ENCODE measurements around the gene MACROH2A2. TPM values are rescaled to one million over a fixed set of nuclear protein-coding genes. Genes with fewer than 3 reads are reported as not detected.

Gene MACROH2A2
- total RNA-seq, 2 donors from 2014 or later: 177 to 187 TPM

DNA sequence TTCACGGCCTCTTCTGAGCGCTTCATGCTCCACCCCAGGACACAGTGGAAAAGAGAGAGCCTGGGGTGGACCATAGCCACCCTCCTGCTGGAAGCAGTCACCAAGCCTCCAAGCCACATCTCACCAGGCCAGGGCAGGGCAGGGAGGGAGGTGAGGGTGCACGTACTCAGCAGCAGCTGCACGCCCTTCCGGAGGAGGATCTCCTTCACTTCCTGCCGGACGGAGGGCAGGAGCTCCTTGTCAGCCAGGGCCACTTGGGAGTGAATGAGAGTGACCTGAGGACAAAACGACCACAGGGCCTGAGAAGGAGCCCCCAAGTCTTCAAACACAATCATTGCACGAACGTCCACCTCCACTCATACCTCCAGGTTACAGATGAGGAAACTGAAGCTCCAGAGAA, 65.0 kb downstream of the MACROH2A2 start:
- no peak overlapping the region for H3K27ac Mint-ChIP-seq
- no peak overlapping the region for H3K9ac ChIP-seq (ENCODE audit: extremely low read depth, low read length, poor library complexity, severe bottlenecking)
- 84 to 95% methylated on average over 3 to 10 of the region's 10 CpGs for WGBS, 2 experiments (ENCODE audit: insufficient coverage in 1 of 2, insufficient read length in 1 of 2)

DNA sequence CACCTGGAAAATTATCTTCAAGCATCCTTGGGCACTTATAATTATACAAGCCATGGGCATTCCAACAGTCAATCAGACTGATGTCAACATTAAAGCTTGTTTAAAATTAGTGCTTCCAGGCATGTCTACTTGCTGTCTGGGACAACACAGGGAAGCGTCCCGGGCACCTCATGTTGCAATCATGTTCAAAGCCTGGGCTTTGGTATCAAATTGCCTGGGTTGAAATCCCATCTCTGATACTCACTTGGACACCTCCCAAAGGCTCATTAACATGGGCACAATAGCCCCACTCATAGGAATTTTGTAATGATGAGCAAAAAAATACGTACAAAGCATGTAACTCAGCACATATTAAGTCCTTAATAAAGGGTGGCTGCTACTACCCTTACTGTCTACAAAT, 65.5 kb downstream of the MACROH2A2 start:
- Histone ChIP-seq H3K36me3 (ENCODE audit: control insufficient read depth, insufficient read depth, low read length) (no peaks in the 10 kb centered on the region), H3K4me3 (ENCODE audit: low read length) (no peak overlapping the region), H3K9ac (ENCODE audit: extremely low read depth, low read length, poor library complexity, severe bottlenecking) (no peak overlapping the region), H3K9me3 (ENCODE audit: control insufficient read depth, low read length) (no peaks in the 10 kb centered on the region), H3K27me3 (ENCODE audit: control insufficient read depth, insufficient read depth, low read length, poor library complexity, severe bottlenecking) (no peaks in the 10 kb centered on the region), H3K4me1 (ENCODE audit: control insufficient read depth, insufficient read depth, low read length) (no peaks in the 10 kb centered on the region), H3K27ac (ENCODE audit: low read depth, low read length) (no peak overlapping the region)
- no peaks in the 10 kb centered on the region for H3K9me3 Mint-ChIP-seq
- peaks cover 6% of the 10 kb centered on the region for H3K4me1 Mint-ChIP-seq
- WGBS, 2 experiments (ENCODE audit: insufficient coverage in 1 of 2, insufficient read length in 1 of 2): 93% methylated on average over 3 of the region's 3 CpGs; no CpG with 5 or more reads in 1 of the 2 experiments
- no peak for DNase-seq
- peaks cover 20% of the 10 kb centered on the region for H3K36me3 Mint-ChIP-seq (ENCODE audit: low read depth)
- H3K27ac Mint-ChIP-seq: no peak overlapping the region
- TF ChIP-seq, protein P1, sequence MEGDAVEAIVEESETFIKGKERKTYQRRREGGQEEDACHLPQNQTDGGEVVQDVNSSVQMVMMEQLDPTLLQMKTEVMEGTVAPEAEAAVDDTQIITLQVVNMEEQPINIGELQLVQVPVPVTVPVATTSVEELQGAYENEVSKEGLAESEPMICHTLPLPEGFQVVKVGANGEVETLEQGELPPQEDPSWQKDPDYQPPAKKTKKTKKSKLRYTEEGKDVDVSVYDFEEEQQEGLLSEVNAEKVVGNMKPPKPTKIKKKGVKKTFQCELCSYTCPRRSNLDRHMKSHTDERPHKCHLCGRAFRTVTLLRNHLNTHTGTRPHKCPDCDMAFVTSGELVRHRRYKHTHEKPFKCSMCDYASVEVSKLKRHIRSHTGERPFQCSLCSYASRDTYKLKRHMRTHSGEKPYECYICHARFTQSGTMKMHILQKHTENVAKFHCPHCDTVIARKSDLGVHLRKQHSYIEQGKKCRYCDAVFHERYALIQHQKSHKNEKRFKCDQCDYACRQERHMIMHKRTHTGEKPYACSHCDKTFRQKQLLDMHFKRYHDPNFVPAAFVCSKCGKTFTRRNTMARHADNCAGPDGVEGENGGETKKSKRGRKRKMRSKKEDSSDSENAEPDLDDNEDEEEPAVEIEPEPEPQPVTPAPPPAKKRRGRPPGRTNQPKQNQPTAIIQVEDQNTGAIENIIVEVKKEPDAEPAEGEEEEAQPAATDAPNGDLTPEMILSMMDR (conservative IDR thresholded peaks at IDR 0.05): no peak
- no peak overlapping the region for H3K4me3 Mint-ChIP-seq
- H3K27me3 Mint-ChIP-seq (ENCODE audit: insufficient read depth): no peaks in the 10 kb centered on the region

More for the DNA sequence above, 65.0 kb downstream of the MACROH2A2 start:
- no peaks in the 10 kb centered on the region for H3K27me3 Mint-ChIP-seq (ENCODE audit: insufficient read depth)
- Histone ChIP-seq H3K9me3 (ENCODE audit: control insufficient read depth, low read length) (no peaks in the 10 kb centered on the region), H3K36me3 (ENCODE audit: control insufficient read depth, insufficient read depth, low read length) (peaks cover 5% of the 10 kb centered on the region), H3K27ac (ENCODE audit: low read depth, low read length) (no peak overlapping the region), H3K4me1 (ENCODE audit: control insufficient read depth, insufficient read depth, low read length) (no peaks in the 10 kb centered on the region), H3K4me3 (ENCODE audit: low read length) (no peak overlapping the region), H3K27me3 (ENCODE audit: control insufficient read depth, insufficient read depth, low read length, poor library complexity, severe bottlenecking) (no peaks in the 10 kb centered on the region)
- peaks cover 24% of the 10 kb centered on the region for H3K36me3 Mint-ChIP-seq (ENCODE audit: low read depth)
- no peak for DNase-seq
- TF ChIP-seq, protein P1 (conservative IDR thresholded peaks at IDR 0.05): no peak
- peaks cover 6% of the 10 kb centered on the region for H3K4me1 Mint-ChIP-seq
- H3K9me3 Mint-ChIP-seq: no peaks in the 10 kb centered on the region
- no peak overlapping the region for H3K4me3 Mint-ChIP-seq

DNA sequence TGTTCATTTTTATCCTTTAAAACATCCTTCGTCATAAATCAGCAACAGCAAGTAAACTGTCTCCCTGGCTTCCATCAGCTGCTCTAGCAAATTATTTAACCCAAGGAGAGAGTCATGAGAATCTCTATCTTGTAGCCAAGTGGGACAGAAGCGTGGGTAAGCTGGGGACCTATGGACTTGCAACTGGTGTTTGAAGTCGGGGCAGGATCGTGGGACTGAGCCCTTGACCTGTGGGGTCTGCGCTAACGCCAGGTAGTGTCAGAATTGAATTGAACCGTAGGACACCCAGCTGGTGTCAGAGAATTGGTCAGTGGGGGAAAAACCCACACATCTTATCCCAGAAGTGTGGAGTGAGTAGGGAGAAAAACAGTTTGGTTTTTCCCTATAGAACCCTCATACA, 66.6 kb downstream of the MACROH2A2 start:
- DNase-seq: no peak

More for the DNA sequence above, 66.6 kb downstream of the MACROH2A2 start:
- WGBS, 2 experiments (ENCODE audit: insufficient coverage in 1 of 2, insufficient read length in 1 of 2): 90 to 91% methylated on average over 5 to 7 of the region's 7 CpGs
- Mint-ChIP-seq H3K4me1 (peaks cover 8% of the 10 kb centered on the region), H3K36me3 (ENCODE audit: low read depth) (peaks cover 15% of the 10 kb centered on the region), H3K27me3 (ENCODE audit: insufficient read depth) (no peaks in the 10 kb centered on the region), H3K9me3 (no peaks in the 10 kb centered on the region), H3K27ac (no peak overlapping the region), H3K4me3 (no peak overlapping the region)
- Histone ChIP-seq H3K27me3 (ENCODE audit: control insufficient read depth, insufficient read depth, low read length, poor library complexity, severe bottlenecking) (no peaks in the 10 kb centered on the region), H3K9me3 (ENCODE audit: control insufficient read depth, low read length) (no peaks in the 10 kb centered on the region), H3K36me3 (ENCODE audit: control insufficient read depth, insufficient read depth, low read length) (no peaks in the 10 kb centered on the region), H3K9ac (ENCODE audit: extremely low read depth, low read length, poor library complexity, severe bottlenecking) (no peak overlapping the region), H3K4me3 (ENCODE audit: low read length) (no peak overlapping the region), H3K27ac (ENCODE audit: low read depth, low read length) (no peak overlapping the region), H3K4me1 (ENCODE audit: control insufficient read depth, insufficient read depth, low read length) (no peaks in the 10 kb centered on the region)
- TF ChIP-seq, protein P1 (conservative IDR thresholded peaks at IDR 0.05): no peak

Measured in endodermal cell (in vitro differentiated cells).